Tongue (tissue), 2 donors: Measurements from ENCODE around the gene TMEM97. TPM values are rescaled to one million over a fixed set of nuclear protein-coding genes. Genes with fewer than 3 reads are reported as not detected.
"Not testable (repeated sequence)": the region's sequence is repeated elsewhere in the genome, so short reads cannot be mapped to it uniquely, and the experiment has no call there.

Experiments used
- DNase-seq: peaks from one replicate; pipeline ENCODE4 v3.0.0-alpha.2; 2015
- total RNA-seq: library from RNA; depleted of rRNA; stranded (reverse); fragments of >200 nt; gene quantifications from one replicate; pipeline ENCODE4 v1.2.3, GENCODE V29; 2014

Gene TMEM97
- total RNA-seq, 1 donor from 2014 or later = 12.1 TPM

DNA sequence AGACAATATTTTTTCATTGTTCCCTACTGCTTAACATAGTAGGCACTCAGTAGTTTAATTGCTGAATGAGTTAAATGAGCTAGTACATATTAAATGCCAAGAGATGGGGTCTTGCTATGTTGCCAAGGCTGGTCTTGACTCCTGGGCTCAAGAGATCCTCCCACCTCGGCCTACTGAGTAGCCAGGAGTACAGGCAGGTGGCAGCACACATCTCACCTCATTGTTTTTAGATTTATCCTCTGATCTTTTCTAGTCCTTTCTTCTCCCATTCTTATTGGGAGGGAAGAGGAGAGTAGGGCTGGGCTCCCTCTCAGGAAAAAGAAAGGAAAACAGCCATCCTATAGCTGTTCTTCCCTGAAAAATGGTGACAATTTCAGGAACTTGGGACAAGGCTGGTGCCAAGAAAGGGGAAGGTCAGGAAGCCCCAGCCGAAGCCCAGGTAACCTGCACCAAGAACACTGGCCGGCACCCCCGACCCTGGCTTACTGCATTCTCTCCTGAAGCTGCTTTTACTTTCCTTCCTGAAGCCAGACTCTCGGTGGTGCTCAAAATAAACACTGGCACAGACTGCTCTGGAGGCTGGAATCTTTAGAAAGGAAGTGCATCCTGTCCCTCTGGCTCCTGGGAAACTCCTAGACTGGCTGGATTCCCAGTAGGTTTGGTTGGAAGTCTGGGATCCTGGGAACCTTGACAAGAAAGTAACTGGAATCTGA, 19.2 kb downstream of the TMEM97 start:
- DNase-seq = no peak

DNA sequence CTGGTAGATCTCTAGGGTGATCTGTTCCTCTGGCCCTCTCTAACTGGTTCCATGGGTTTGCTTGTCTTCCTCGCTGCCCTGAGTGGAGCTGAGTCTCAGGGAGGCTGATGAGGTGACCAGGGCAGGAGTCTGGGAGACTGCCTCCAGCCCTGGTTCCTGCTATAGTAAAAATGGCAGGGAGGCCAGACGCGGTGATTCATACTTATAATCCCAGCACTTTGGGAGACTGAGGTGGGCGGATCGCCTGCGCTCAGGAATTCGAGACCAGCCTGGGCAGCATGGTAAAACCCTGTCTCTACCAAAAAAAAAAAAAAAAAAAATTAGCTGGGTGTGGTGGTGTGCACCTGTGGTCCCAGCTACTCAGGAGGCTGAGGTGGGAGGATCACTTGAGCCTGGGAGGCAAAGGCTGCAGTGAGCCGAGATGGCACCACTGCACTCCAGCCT, 19.8 kb downstream of the TMEM97 start:
- DNase-seq = not testable (repeated sequence)

- no peak for DNase-seq
These were observed 20.4 kb downstream of the TMEM97 start for GRCh38 chr17:28339431-28339830.

GRCh38 chr17:28340374-28340773, 21.4 kb downstream of the TMEM97 start:
- DNase-seq = no peak

DNA sequence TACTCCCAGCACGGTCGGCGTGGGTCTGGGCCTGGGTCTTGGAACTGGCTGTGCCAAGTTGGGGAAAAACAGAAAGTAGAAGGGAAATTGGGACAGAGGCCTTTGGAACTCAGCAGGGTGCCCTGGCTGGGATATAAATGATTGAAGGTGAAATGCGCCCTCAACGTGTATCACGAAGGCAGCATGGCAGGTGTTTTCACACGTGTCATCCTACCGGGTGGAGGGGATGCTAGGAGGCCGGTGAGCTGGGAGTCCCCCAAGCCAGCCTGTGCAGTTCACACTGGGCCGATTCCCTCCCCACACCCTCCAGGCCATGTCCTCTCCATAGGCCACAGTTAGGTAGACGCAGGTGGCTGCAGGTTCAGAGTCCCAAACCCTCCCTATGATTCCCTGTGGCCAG, 22.5 kb downstream of the TMEM97 start:
- no peak for DNase-seq

DNA sequence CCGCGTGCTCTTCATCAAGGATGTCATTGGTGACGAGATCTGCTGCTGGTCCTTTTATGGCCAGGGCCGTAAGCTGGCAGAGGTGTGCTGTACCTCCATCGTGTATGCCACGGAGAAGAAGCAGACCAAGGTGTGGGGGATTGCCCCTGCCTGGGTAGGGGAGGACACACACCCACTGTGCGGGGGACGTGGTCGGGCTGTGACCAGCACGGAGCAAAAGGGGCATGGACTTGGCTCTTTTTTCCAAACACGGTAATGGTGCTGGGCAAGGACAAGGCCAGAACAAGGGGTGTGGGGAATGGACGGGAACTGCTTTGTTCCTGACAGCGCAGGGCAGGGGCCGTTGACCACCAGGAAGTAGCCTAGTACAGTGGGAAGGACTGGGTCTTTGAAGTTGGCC, 23.3 kb downstream of the TMEM97 start:
- DNase-seq = no peak

GRCh38 chr17:28343491-28343932, 24.5 kb downstream of the TMEM97 start:
- no peak for DNase-seq

DNA sequence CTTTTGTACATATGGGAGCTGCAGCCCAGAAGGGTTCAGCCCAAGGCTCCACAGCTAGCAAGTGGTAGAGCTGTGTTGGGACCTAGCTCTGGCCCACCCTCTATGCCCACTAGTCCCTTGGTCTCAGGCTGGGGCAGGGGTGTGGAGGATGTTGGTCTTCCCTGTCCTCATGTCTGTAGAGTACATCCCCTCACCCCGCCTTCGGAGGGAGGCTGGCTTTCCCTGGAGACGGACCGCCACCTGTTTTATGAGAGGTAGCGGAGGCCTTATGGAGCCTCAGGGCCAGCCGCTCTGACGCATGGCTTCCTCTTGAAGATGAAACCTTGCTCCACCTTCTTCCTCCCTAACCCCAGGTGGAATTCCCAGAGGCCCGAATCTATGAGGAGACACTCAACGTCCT, 25.0 kb downstream of the TMEM97 start:
- DNase-seq = no peak

GRCh38 chr17:28344435-28344901, 25.5 kb downstream of the TMEM97 start:
- no peak for DNase-seq

- DNase-seq = no peak
These were observed 26.6 kb downstream of the TMEM97 start for GRCh38 chr17:28345419-28346198.

DNA sequence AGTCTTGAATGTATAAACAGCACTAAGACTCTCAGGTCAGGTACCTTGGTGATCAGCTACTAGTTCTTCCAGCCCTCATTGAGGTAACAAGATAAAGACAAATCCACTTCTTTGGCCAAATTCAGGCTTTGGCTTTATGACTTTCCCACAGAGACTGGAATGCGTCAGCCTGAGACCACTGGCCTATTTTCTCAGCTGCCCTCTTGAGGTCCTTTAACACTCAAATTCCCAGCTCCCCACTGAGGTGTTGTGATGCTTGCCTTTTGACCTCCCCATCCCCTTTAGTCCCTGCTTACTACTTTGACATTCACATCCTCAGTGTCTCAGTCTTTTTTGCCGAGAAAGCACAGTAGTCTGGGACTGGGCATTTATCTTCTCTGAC, 27.2 kb downstream of the TMEM97 start:
- no peak for DNase-seq

GRCh38 chr17:28346746-28347246, 27.8 kb downstream of the TMEM97 start:
- DNase-seq = no peak

DNA sequence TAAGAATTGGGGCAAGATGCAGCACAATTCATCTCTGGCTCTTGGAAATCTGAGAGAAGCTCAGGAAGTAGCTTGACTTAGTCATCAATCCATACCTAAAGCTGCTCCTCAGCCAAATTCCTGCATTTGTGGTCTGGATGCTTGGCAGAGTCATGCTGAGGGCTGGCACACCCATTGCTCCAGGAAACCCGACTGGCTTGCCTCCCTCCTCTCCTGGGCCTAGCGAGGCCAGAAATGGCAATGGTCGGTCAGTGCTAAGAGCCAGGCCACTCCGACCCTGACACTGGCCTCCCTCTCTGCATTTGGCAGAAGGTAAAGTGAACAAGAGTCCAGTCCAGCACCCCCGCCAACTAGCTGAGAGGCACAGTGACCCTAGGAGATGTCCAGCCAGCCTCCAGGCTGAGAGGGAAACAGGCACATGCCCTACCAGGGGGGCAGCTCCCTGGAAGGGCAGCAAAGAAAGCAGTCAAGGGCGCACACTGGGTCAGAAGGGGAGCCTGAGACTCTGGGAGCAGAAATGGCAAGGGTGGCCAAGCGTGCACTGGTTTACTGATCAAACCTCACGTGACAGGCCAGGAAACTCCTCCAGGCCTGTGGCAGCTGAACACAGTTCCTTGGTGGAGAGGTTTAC, 28.4 kb downstream of the TMEM97 start:
- no peak for DNase-seq

DNA sequence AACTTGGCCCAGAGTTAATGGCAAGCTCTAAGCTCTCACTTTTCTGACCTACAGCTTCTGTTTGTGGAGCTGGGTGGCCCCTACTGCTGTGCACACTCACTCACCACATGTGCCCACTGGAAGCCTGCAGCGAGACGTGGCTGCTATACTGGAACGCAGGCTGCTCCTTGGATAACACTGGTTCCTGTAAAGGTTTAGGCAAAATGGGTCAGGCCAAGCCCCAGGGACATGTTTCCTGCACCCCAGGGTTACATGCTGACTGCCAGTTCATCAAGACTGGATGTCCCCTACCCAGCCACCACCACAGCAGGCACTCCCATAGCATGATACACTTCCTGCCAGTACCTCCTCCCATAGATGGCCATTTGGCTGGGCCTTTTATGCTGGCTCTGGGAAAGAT, 30.0 kb downstream of the TMEM97 start:
- no peak for DNase-seq

DNA sequence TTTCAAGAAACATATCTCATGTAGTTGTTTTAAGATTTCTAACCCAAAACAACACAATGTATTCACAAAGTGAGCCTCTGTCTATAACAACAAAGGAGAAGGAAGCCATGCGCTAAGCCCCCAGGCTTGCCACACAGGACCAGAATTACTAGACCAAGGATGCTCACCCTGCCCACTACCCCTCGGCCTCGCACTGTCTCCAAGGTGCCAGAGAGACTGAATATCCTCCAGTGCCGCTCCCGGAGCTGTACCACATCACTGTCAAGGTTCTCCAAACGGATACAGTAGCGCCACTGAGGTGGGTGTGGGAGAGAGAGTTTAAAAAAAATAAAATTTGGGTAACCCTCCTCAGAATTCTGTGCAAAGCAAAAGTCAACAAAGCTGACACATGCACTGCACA, 31.3 kb downstream of the TMEM97 start:
- no peak for DNase-seq

- peak; percentile 98 for DNase-seq
These were observed 38.3 kb downstream of the TMEM97 start, which contains the start of gene POLDIP2 for GRCh38 chr17:28357061-28357900. Gene POLDIP2 (minus strand): TSS chr17:28357527. CDS start chr17:28357448, 79 bp downstream.

- no peak for DNase-seq
These were observed 38.8 kb downstream of the TMEM97 start for GRCh38 chr17:28357901-28358197.

GRCh38 chr17:28363186-28363585, 44.2 kb downstream of the TMEM97 start:
- no peak for DNase-seq

DNA sequence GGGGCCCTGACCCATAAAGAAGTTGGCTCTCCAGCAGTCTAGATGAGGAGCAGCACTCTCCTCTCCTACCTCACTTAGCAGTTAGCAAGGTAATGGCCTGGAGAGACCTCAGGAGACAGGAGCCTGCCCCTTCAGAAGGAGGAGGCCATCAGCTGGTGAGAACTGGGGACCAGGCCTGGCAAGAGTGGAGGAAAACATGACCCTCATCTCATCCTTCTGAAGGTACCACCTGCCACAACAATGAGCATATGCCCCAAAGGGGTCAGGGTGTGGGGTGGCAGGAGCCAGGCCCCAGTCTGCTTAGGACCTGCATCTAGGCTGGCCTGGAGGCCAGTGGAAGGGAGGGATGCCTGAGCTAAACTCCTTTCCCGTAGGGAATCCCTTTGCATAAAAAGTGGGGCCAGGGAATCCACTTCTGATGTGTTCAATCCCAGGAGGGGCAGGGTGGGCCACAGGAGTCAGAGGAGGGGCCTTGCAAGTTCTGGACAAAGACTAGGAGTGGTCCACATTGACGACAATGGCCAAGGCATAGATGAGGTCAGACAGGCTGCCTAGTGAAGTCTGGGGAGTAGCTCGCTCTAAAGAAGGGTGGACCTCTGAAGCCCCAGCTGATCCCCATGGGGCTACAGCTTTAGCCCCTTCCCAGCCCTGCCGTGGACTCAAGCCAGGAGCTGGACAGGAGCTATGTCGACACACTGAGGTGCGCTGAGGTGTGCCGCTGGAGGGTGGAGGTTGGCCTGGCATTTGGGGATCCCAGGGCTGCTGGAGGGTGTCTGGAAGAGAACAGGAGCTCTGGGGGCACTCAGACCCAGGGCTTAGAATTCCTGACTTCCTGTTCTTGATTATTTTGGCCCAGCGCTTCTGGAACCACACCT, 45.0 kb downstream of the TMEM97 start:
- DNase-seq = no peak

DNA sequence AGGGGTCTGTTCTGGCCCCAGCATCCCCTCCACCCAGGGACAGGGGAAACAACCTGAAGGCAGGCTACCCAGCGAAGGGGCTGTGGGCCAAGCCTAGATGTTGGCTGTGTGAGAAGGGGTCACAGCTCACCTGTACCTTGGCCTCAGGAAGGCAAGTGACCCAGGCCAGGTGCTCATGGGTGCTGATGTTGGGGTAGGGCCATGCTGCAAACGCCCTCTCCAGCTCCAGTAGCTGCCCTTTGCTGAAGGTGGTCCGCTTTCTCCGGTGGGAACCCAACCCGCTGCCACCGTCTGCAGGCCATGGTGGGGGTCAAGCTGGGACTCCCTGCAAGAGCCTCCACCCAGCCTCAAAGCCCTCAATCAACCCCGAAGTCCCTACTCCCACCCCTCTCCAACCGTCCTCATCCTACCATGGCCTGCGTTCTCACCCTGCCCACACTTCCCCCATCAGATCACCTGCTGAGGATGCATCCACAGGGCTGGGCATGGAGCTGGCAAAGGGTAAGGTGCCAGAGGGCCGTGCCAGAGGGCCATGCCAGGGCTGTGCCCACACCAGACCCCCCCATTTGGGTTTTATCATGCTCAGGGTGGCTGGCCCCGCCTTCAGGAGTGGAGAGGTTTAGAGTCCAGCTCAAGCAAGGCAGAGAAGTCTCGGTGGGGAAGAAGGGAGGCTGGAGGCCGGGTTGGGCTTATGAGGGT, 45.8 kb downstream of the TMEM97 start, which contains the start of gene SEBOX:
TSS of gene SEBOX (minus strand) at position 535 of the 699 bp plus-strand sequence. CDS start at position 487, 48 bp downstream.
- no peak for DNase-seq
